ENCODE measurements around the gene RALGPS2.

DNA sequence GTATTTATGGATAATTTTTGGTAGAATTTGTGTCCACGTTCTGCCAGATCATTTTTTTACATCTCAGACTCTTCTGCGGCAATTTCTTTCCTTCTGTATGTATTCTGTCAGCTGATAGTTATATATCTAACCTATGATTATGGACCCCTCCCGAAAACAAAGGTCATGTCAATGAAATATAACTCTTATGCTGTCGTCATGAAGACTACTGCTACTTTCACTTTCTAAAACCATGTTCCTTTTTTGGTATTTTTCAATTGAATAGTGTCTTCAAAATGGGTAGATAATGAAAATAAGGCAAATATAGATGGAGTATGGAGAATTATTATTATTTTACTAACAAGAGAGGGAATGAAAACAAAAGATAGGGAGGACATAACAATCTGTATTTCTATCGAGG is 142.6 kb downstream of the RALGPS2 start:
- TF ChIP-seq, protein P1, sequence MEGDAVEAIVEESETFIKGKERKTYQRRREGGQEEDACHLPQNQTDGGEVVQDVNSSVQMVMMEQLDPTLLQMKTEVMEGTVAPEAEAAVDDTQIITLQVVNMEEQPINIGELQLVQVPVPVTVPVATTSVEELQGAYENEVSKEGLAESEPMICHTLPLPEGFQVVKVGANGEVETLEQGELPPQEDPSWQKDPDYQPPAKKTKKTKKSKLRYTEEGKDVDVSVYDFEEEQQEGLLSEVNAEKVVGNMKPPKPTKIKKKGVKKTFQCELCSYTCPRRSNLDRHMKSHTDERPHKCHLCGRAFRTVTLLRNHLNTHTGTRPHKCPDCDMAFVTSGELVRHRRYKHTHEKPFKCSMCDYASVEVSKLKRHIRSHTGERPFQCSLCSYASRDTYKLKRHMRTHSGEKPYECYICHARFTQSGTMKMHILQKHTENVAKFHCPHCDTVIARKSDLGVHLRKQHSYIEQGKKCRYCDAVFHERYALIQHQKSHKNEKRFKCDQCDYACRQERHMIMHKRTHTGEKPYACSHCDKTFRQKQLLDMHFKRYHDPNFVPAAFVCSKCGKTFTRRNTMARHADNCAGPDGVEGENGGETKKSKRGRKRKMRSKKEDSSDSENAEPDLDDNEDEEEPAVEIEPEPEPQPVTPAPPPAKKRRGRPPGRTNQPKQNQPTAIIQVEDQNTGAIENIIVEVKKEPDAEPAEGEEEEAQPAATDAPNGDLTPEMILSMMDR (IDR thresholded peaks at IDR 0.05): no peak
- no peak for TF ChIP-seq EP300 (IDR thresholded peaks at IDR 0.05)
